Measurements from ENCODE around the gene LRRC31.

Gene LRRC31

DNA sequence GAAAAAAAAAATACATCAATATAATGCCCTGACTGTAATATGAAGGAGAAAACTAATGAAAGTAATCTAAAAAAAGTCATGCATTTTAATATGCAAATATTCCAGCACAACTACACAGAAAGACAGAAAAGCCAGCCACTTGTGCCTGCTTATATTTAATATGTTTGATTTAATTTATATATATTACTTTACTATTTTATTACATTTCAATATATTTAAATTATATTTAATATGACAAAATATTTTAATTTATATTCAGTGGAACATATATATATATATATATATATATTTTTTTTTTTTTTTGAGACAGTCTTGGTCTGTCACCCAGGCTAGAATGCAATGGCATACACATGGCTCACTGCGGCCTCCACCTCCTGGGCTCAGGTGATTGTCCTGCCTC, 27.5 kb upstream of the LRRC31 start:
- no peak for ATAC-seq

DNA sequence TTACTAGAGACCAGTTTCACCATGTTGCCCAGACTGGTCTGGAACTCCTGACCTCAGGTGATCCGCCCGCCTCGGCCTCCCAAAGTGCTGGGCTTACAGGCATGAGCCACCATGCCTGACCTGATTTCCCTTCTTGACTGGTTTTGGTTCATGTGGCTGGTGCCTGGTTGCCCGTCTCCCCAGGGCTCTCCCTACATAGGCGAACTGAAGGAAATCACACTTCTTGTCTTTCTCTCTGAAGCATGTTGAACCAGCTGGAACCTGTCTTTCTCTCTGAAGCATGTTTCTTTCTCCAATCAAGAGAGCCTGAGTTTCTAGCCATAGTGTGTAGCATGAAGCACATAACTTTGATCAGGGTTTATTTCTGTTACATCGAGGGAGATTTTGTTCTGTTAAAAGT, 25.3 kb upstream of the LRRC31 start:
- no peak for ATAC-seq
- TF ChIP-seq PPARA (CRISPR knock-in tag; IDR thresholded peaks at IDR 0.05; ENCODE audit: borderline replicate concordance) (no peak), SNAI2 (CRISPR knock-in tag; IDR thresholded peaks at IDR 0.05) (no peak)
- TF ChIP-seq, protein P1, sequence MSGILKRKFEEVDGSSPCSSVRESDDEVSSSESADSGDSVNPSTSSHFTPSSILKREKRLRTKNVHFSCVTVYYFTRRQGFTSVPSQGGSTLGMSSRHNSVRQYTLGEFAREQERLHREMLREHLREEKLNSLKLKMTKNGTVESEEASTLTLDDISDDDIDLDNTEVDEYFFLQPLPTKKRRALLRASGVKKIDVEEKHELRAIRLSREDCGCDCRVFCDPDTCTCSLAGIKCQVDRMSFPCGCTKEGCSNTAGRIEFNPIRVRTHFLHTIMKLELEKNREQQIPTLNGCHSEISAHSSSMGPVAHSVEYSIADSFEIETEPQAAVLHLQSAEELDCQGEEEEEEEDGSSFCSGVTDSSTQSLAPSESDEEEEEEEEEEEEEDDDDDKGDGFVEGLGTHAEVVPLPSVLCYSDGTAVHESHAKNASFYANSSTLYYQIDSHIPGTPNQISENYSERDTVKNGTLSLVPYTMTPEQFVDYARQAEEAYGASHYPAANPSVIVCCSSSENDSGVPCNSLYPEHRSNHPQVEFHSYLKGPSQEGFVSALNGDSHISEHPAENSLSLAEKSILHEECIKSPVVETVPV (CRISPR knock-in tag; IDR thresholded peaks at IDR 0.05), result no peak
- TF ChIP-seq, protein P2, sequence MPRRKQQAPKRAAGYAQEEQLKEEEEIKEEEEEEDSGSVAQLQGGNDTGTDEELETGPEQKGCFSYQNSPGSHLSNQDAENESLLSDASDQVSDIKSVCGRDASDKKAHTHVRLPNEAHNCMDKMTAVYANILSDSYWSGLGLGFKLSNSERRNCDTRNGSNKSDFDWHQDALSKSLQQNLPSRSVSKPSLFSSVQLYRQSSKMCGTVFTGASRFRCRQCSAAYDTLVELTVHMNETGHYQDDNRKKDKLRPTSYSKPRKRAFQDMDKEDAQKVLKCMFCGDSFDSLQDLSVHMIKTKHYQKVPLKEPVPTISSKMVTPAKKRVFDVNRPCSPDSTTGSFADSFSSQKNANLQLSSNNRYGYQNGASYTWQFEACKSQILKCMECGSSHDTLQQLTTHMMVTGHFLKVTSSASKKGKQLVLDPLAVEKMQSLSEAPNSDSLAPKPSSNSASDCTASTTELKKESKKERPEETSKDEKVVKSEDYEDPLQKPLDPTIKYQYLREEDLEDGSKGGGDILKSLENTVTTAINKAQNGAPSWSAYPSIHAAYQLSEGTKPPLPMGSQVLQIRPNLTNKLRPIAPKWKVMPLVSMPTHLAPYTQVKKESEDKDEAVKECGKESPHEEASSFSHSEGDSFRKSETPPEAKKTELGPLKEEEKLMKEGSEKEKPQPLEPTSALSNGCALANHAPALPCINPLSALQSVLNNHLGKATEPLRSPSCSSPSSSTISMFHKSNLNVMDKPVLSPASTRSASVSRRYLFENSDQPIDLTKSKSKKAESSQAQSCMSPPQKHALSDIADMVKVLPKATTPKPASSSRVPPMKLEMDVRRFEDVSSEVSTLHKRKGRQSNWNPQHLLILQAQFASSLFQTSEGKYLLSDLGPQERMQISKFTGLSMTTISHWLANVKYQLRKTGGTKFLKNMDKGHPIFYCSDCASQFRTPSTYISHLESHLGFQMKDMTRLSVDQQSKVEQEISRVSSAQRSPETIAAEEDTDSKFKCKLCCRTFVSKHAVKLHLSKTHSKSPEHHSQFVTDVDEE (CRISPR knock-in tag; IDR thresholded peaks at IDR 0.05), result no peak

More for the DNA sequence above, 27.5 kb upstream of the LRRC31 start:
- TF ChIP-seq ISL1 (CRISPR knock-in tag; IDR thresholded peaks at IDR 0.05), result no peak
- no peak for TF ChIP-seq ZNF8 (CRISPR knock-in tag; IDR thresholded peaks at IDR 0.05)
- TF ChIP-seq, protein P3, sequence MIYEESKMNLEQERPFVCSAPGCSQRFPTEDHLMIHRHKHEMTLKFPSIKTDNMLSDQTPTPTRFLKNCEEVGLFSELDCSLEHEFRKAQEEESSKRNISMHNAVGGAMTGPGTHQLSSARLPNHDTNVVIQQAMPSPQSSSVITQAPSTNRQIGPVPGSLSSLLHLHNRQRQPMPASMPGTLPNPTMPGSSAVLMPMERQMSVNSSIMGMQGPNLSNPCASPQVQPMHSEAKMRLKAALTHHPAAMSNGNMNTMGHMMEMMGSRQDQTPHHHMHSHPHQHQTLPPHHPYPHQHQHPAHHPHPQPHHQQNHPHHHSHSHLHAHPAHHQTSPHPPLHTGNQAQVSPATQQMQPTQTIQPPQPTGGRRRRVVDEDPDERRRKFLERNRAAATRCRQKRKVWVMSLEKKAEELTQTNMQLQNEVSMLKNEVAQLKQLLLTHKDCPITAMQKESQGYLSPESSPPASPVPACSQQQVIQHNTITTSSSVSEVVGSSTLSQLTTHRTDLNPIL (CRISPR knock-in tag; IDR thresholded peaks at IDR 0.05; ENCODE audit: low read depth), result no peak
- TF ChIP-seq ARNTL (CRISPR knock-in tag; IDR thresholded peaks at IDR 0.05; ENCODE audit: borderline replicate concordance, low read depth), result no peak
- no peak for TF ChIP-seq ZNF565 (CRISPR knock-in tag; conservative IDR thresholded peaks at IDR 0.05; ENCODE audit: low read depth)
- TF ChIP-seq ZC3H10 (CRISPR knock-in tag; IDR thresholded peaks at IDR 0.05), result no peak
- TF ChIP-seq, protein P2 (CRISPR knock-in tag; IDR thresholded peaks at IDR 0.05), result no peak
- TF ChIP-seq, protein P4, sequence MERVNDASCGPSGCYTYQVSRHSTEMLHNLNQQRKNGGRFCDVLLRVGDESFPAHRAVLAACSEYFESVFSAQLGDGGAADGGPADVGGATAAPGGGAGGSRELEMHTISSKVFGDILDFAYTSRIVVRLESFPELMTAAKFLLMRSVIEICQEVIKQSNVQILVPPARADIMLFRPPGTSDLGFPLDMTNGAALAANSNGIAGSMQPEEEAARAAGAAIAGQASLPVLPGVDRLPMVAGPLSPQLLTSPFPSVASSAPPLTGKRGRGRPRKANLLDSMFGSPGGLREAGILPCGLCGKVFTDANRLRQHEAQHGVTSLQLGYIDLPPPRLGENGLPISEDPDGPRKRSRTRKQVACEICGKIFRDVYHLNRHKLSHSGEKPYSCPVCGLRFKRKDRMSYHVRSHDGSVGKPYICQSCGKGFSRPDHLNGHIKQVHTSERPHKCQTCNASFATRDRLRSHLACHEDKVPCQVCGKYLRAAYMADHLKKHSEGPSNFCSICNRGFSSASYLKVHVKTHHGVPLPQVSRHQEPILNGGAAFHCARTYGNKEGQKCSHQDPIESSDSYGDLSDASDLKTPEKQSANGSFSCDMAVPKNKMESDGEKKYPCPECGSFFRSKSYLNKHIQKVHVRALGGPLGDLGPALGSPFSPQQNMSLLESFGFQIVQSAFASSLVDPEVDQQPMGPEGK (CRISPR knock-in tag; IDR thresholded peaks at IDR 0.05; ENCODE audit: borderline replicate concordance), result no peak
- TF ChIP-seq, protein P5, sequence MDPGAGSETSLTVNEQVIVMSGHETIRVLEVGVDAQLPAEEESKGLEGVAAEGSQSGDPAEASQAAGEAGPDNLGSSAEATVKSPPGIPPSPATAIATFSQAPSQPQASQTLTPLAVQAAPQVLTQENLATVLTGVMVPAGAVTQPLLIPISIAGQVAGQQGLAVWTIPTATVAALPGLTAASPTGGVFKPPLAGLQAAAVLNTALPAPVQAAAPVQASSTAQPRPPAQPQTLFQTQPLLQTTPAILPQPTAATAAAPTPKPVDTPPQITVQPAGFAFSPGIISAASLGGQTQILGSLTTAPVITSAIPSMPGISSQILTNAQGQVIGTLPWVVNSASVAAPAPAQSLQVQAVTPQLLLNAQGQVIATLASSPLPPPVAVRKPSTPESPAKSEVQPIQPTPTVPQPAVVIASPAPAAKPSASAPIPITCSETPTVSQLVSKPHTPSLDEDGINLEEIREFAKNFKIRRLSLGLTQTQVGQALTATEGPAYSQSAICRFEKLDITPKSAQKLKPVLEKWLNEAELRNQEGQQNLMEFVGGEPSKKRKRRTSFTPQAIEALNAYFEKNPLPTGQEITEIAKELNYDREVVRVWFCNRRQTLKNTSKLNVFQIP (CRISPR knock-in tag; IDR thresholded peaks at IDR 0.05; ENCODE audit: borderline replicate concordance, low read depth), result no peak
- no peak for TF ChIP-seq OSR1 (CRISPR knock-in tag; IDR thresholded peaks at IDR 0.05)
- no peak for TF ChIP-seq ZFP30 (CRISPR knock-in tag; IDR thresholded peaks at IDR 0.05)
- no peak for TF ChIP-seq RARB (CRISPR knock-in tag; IDR thresholded peaks at IDR 0.05)

DNA sequence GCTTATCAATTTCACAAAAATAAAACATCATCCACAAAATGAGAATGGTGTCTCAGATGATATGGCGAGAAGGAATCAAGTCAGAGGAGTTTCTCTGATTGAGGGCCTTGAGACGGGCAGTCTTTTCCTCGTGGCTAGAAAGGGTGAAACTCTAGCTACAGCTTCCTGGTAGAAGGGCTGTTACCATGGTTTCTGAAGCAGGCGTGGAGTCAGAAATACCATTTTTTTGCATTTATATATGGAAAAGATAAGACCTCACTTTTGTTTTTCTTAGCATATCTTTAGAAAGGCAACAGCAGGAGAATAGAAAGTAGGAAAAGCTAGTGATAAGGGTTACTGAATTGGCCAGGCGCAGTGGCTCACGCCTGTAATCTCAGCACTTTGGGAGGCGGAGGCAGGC, 24.4 kb upstream of the LRRC31 start:
- no peak for ATAC-seq
- TF ChIP-seq, protein P3 (CRISPR knock-in tag; IDR thresholded peaks at IDR 0.05; ENCODE audit: low read depth), result no peak
- no peak for TF ChIP-seq GLIS3 (CRISPR knock-in tag; IDR thresholded peaks at IDR 0.05)
- no peak for TF ChIP-seq CSDC2 (CRISPR knock-in tag; IDR thresholded peaks at IDR 0.05)
- TF ChIP-seq ZFP30 (CRISPR knock-in tag; IDR thresholded peaks at IDR 0.05), result no peak
- TF ChIP-seq ISL1 (CRISPR knock-in tag; IDR thresholded peaks at IDR 0.05), result no peak
